Fibroblast of mammary gland (primary cell): Measurements from ENCODE around the gene TEN1.

Source experiments
- DNase-seq: peaks from one replicate; pipeline ENCODE4 v3.0.0-alpha.2; 2010; ENCODE audit warnings: low read depth
- H3K4me3 ChIP-seq: 2 replicates; pipeline ENCODE4 v1.5.1; 2011; ENCODE audit warnings: low read depth, mild to moderate bottlenecking, low read length, moderate library complexity; ENCODE audit not compliant: control insufficient read depth
- TF ChIP-seq, protein P1 (sequence below): conservative IDR thresholded peaks from 2 replicates; pipeline ENCODE4 v1.5.1; 2011; ENCODE audit warnings: low read depth, low read length, inconsistent platforms; ENCODE audit not compliant: control insufficient read depth, insufficient read depth

The TEN1 gene

DNA sequence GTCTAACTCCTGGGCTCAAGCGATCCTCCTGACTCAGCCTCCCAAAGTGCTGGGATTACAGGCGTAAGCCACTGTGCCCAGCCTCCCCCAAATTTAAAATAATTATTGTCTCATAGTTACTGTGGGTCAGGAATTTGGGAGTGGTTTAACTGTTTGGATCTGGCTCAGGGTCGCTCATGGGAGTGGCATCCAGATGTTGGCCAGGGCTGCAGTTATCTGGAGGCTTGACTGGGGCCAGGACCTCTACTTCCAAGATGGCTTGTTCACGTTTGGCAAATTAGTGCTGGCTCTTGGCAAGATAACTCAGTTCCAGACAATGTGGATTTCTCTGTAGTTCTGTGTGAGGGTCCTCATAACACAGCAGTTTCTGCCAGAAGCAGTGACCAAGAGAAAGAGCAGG is 8.0 kb downstream of the TEN1 start:
- H3K4me3 ChIP-seq, result no peak overlapping the region
- TF ChIP-seq, protein P1, sequence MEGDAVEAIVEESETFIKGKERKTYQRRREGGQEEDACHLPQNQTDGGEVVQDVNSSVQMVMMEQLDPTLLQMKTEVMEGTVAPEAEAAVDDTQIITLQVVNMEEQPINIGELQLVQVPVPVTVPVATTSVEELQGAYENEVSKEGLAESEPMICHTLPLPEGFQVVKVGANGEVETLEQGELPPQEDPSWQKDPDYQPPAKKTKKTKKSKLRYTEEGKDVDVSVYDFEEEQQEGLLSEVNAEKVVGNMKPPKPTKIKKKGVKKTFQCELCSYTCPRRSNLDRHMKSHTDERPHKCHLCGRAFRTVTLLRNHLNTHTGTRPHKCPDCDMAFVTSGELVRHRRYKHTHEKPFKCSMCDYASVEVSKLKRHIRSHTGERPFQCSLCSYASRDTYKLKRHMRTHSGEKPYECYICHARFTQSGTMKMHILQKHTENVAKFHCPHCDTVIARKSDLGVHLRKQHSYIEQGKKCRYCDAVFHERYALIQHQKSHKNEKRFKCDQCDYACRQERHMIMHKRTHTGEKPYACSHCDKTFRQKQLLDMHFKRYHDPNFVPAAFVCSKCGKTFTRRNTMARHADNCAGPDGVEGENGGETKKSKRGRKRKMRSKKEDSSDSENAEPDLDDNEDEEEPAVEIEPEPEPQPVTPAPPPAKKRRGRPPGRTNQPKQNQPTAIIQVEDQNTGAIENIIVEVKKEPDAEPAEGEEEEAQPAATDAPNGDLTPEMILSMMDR, result no peak

DNA sequence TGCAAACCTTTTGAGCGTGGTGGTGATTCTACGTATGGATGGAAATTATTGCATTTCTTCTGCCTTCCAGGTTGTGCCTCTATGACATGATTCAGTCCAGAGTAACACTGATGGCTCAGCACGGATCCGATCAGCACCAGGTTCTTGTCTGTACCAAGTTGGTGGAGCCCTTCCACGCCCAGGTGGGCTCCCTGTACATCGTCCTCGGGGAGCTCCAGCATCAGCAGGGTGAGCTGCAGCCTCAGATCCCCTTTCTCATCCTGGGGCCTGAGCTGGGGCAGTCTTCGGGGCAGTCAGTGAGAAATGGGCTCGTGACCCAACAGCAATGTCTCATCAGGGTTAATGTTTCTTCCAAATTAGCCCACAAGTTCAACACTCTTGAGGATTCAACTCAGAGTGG is 12.4 kb downstream of the TEN1 start:
- DNase-seq, result no peak
- TF ChIP-seq, protein P1, result no peak
- no peak overlapping the region for H3K4me3 ChIP-seq

More for the DNA sequence above, 8.0 kb downstream of the TEN1 start:
- no peak for DNase-seq

DNA sequence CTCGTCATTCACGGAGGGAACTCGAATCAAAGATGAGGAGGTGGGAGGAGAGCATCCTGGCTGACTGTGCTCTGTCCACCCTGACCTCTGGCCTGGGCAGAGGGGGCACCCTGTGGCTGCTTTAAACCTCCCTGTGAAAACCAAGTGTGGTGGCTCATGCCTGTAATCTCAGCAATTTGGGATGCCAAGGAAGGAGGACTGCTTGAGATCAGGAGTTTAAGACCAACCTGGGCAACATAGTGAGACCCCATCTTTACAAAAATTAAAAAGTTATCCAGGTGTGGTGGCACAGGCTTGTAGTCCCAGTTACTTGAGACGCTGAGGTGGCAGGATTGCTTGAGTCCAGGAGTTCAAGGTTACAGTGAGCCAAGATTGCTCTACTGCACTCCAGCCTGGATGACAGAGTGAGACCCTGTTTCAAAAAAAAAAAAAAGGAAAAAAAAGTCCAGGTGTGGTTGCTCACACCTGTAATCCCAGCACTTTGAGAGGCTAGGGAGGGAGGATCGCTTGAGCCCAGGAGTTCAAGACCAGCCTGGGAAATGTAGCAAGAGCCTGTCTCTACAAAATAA is 15.8 kb downstream of the TEN1 start:
- DNase-seq, result no peak
- TF ChIP-seq, protein P1, result no peak
- no peak overlapping the region for H3K4me3 ChIP-seq

DNA sequence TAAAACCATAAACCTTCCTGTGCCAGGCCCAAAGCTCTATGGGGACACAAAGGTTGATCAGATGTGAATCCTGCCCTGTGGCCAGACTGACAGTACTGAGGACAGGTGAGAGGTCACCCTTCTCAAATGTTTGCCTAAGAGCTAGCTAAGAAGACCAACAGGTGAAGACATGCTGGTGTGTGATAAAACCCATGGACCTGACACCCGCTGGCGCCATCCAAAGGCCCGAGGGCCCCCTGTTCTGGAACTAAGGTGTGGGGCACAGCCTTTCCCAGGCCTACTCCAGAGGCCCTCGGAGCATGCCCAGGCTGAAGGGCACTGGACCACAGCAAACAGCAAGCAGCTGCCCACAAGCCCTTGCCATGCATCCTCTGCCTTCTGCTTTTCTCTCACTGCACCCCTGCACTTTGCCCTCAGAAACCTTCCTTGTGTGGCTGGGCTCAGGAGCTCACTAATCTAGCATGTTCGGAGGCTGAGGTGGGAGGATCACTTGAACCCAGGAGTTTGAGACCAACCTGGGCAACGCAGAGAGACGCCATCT is 16.4 kb downstream of the TEN1 start:
- TF ChIP-seq, protein P1, result no peak
- H3K4me3 ChIP-seq, result no peak overlapping the region
- DNase-seq, result no peak

DNA sequence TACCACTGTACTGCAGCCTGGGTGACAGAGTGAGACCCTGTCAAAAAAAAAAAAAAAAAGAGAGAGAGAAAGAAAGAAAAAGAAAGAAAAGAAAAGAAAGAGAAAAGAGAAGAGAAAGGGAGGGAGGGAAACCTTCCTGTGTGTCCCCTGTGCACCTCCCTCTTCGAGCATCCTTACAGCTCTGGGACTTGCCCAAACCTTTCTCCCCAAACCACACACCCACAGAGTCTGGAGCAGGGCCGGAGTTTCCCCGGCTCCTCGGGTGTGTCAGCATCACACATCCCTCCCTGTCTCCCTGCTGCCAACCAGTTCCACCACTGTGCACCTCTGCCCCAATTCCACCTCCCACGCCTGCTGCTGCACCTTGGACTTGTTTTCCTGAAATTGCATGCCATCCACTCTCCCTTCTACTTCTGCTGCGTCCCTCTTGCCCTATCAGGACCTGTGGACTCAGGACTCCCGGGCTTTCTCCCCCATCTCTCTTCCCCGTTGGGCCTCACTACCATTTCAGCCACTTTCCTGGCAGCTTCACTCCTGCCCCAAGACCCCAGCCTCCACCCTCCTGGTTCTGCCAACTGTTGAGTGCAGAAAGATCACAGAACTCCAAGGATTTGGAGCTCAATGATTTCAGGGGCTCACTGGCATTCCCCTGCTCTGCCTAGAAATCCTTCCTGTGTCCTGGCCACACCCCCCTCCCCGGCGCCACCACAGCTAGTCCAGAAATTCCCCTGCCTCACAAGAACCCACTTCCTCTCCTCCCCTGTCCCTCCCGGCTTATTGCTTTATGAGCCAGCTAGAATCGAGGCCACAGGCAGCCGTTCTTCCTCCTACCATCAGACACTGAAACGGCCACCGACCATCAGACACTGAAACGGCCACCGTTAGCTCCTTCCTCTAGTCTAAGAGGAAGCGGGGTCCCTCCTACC is 17.9 kb downstream of the TEN1 start:
- TF ChIP-seq, protein P1, result no peak
- DNase-seq, result peak; percentile 61
- no peak overlapping the region for H3K4me3 ChIP-seq

DNA sequence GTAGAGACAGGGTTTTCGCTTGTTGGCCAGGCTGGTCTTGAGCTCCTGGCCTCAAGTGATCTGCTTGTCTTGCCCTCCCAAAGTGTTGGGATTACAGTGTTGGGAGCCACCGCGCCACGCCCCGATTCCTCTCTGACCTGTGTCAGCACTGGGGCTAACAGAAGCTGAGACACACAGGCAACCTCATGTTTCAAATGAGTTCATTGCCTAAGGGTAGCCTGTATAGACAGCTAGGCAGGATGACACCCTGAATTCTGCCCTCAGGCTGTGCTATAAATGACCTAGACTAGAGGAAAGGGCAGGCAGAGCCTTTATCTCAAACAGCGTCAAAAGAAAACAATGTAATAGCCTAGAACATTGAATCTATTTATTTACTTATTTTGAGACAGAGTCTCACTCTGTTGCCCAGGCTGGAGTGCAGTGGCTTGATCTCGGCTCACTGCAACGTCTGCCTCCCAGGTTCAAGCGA is 19.3 kb downstream of the TEN1 start:
- TF ChIP-seq, protein P1, result no peak
- H3K4me3 ChIP-seq, result no peak overlapping the region
- DNase-seq, result no peak
